ENCODE measurements around the gene FER.

Gene FER

GRCh38 chr5:108797396-108797795 is 49.7 kb downstream of the FER start:
- in situ Hi-C loops (cut with MboI; ENCODE audit: low sequenced_read_pairs, unreplicated experiment): no loop called here
- DNase-seq (ENCODE audit: low spot score): no peak
- no peak for TF ChIP-seq CTCF (IDR thresholded peaks at IDR 0.05; ENCODE audit: borderline replicate concordance, control extremely low read depth, extremely low read depth, insufficient read depth, missing control alignments)

GRCh38 chr5:108797986-108798385 is 50.3 kb downstream of the FER start:
- no peak for DNase-seq (ENCODE audit: low spot score)
- no peak for TF ChIP-seq CTCF (IDR thresholded peaks at IDR 0.05; ENCODE audit: borderline replicate concordance, control extremely low read depth, extremely low read depth, insufficient read depth, missing control alignments)

GRCh38 chr5:108798513-108799265 is 51.0 kb downstream of the FER start:
- in situ Hi-C loops (cut with MboI; ENCODE audit: low sequenced_read_pairs, unreplicated experiment): no loop called here
- DNase-seq (ENCODE audit: low spot score): no peak
- no peak for TF ChIP-seq CTCF (IDR thresholded peaks at IDR 0.05; ENCODE audit: borderline replicate concordance, control extremely low read depth, extremely low read depth, insufficient read depth, missing control alignments)

More at GRCh38 chr5:108797986-108798385, 50.3 kb downstream of the FER start:
- in situ Hi-C loops (cut with MboI; ENCODE audit: low sequenced_read_pairs, unreplicated experiment): no loop called here

- TF ChIP-seq CTCF (IDR thresholded peaks at IDR 0.05; ENCODE audit: borderline replicate concordance, control extremely low read depth, extremely low read depth, insufficient read depth, missing control alignments): no peak
- no peak for DNase-seq (ENCODE audit: low spot score)
- in situ Hi-C loops (cut with MboI; ENCODE audit: low sequenced_read_pairs, unreplicated experiment): no loop called here
These were observed 53.6 kb downstream of the FER start for GRCh38 chr5:108801301-108801700.

- in situ Hi-C loops (cut with MboI; ENCODE audit: low sequenced_read_pairs, unreplicated experiment): no loop called here
These were observed 54.1 kb downstream of the FER start for GRCh38 chr5:108801776-108802175.

GRCh38 chr5:108810717-108811116 is 63.0 kb downstream of the FER start:
- in situ Hi-C loops (cut with MboI; ENCODE audit: low sequenced_read_pairs, unreplicated experiment): no loop called here
- DNase-seq (ENCODE audit: low spot score): no peak
- no peak for TF ChIP-seq CTCF (IDR thresholded peaks at IDR 0.05; ENCODE audit: borderline replicate concordance, control extremely low read depth, extremely low read depth, insufficient read depth, missing control alignments)

More at GRCh38 chr5:108801776-108802175, 54.1 kb downstream of the FER start:
- TF ChIP-seq CTCF (IDR thresholded peaks at IDR 0.05; ENCODE audit: borderline replicate concordance, control extremely low read depth, extremely low read depth, insufficient read depth, missing control alignments): no peak
- no peak for DNase-seq (ENCODE audit: low spot score)
